Measurements from ENCODE around the gene LGALS3. TPM values are rescaled to one million over a fixed set of nuclear protein-coding genes. Genes with fewer than 3 reads are reported as not detected.
"Not testable (repeated sequence)": the region's sequence is repeated elsewhere in the genome, so short reads cannot be mapped to it uniquely, and the experiment has no call there.

LGALS3 gene
- total RNA-seq (100 to 1,000 TPM; 119 to 302 (median 168) TPM), polyA plus RNA-seq (100 to 1,000 TPM; 288 to 308 TPM)
- long read RNA-seq, donor 1, transcript LGALS3-201 (6 exons, 1,146 nt) = major isoform, 300 of 351 reads
- long read RNA-seq, donor 1, transcript LGALS3-207 (4 exons, 1,734 nt) = minor isoform, 6 of 351 reads
- long read RNA-seq, donor 1, partial matches to known transcripts = 9 of 351 reads
- long read RNA-seq, donor 1, other reads (novel, unspliced or antisense) = 36 of 351 reads
- long read RNA-seq, donor 2, transcript LGALS3-201 (6 exons, 1,146 nt) = major isoform, 242 of 284 reads
- long read RNA-seq, donor 2, transcript LGALS3-207 (4 exons, 1,734 nt) = minor isoform, 5 of 284 reads
- long read RNA-seq, donor 2, partial matches to known transcripts = 17 of 284 reads
- long read RNA-seq, donor 2, other reads (novel, unspliced or antisense) = 20 of 284 reads
- long read RNA-seq, donor 3, transcript LGALS3-201 (6 exons, 1,146 nt) = major isoform, 105 of 121 reads
- long read RNA-seq, donor 3, partial matches to known transcripts = 1 of 121 reads
- long read RNA-seq, donor 3, other reads (novel, unspliced or antisense) = 11 of 121 reads

DNA sequence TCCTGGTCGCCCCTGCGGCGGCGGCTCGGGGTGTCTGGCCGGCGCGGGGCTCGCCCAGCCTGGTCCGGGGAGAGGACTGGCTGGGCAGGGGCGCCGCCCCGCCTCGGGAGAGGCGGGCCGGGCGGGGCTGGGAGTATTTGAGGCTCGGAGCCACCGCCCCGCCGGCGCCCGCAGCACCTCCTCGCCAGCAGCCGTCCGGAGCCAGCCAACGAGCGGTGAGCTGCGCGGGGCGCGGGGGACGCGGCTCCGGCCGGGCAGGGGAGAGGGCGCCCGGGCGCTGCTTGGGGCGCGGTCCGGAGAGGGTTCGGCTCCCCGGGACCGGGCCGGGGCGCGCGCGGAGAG, at the start of gene LGALS3:
Gene LGALS3, plus strand, starts transcription at position 167 of the 342 bp plus-strand sequence. CDS start 8,122 bp downstream, outside the sequence.
- DNase-seq (peak; percentile 78 to 85), ATAC-seq (peak; percentile 80 to 94 (median 90))
- Histone ChIP-seq H3K27ac (peak within 1 kb of the TSS; percentile 93 to 99 (median 97)), H3K36me3 (peaks cover 0 to 17% (median 0%) of the 10 kb centered on the region in 9 donors), H3K4me3 (peak within 1 kb of the TSS; percentile 67 to 96 (median 87)), H3K27me3 (no peaks in the 10 kb centered on the region), H3K4me1 (peaks cover 0 to 85% (median 46%) of the 10 kb centered on the region in 9 donors), H3K9me3 (no peaks in the 10 kb centered on the region)
- 0% methylated on average over 37 to 50 of the region's 50 CpGs for WGBS, 2 donors
- TF ChIP-seq, protein P1, sequence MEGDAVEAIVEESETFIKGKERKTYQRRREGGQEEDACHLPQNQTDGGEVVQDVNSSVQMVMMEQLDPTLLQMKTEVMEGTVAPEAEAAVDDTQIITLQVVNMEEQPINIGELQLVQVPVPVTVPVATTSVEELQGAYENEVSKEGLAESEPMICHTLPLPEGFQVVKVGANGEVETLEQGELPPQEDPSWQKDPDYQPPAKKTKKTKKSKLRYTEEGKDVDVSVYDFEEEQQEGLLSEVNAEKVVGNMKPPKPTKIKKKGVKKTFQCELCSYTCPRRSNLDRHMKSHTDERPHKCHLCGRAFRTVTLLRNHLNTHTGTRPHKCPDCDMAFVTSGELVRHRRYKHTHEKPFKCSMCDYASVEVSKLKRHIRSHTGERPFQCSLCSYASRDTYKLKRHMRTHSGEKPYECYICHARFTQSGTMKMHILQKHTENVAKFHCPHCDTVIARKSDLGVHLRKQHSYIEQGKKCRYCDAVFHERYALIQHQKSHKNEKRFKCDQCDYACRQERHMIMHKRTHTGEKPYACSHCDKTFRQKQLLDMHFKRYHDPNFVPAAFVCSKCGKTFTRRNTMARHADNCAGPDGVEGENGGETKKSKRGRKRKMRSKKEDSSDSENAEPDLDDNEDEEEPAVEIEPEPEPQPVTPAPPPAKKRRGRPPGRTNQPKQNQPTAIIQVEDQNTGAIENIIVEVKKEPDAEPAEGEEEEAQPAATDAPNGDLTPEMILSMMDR (IDR thresholded peaks at IDR 0.05) = no peak
- intact Hi-C loops (cut with DNase I) = loop anchor here in 1 of 10 donors (5.0 kb wide), 1 partner anchor 37 kb away; no protein-coding TSS in a partner anchor

DNA sequence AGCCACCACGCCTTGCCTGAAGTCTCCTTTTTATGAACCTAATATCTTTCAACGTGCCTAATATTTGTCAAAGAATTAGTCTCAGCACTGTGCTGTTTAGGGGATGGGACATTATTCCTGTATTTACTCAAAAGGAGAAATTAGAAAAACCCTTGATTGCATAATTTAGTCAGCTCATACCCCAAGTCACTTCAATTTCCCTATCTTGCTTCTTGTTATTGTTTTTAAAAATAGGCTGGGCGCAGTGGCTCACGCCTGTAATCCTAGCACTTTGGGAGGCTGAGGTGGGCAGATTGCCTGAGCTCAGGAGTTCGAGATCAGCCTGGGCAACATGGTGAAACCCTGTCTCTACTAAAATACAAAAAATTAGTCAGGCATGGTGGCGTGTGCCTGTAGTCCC, 49.1 kb upstream of the LGALS3 start:
- intact Hi-C loops (cut with DNase I); H3K27me3 ChIP-seq; H3K9me3 ChIP-seq; ATAC-seq; H3K4me3 ChIP-seq; DNase-seq; H3K27ac ChIP-seq; H3K36me3 ChIP-seq: not testable (repeated sequence)
- peaks cover 0 to 12% (median 4%) of the 10 kb centered on the region in 9 donors for H3K4me1 ChIP-seq
- WGBS, 2 donors = 88 to 91% methylated on average over 6 of the region's 6 CpGs

DNA sequence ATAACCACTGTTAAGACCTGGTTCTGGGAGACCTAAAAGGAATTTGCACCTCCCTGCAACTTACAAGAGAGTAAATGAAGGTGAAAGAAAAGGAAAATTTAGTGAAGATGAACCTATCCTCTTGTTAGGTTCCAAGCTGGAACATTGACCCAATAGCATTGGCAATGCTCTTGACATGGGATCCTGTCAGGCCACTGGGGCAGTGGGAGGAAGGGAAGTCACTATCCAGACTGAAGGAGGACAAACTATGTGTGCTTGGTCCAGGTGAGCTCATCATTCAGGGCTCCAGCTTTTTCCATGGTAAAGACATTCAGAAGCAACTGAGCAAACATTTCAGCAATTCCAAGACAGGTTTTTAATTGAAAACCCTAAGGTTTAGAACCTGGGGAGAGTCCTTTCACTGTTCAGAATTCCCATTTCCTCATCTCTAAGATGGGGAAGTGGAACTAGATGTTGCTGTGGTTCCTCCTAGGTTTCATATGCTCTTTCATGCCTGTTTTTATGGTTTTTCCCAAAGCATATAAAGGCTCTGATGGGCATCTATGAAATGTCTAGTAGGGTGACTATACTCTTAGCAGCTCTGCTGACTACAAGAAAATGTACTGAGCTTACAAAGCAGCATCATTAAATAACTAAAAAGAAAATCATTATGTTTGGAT, 44.5 kb upstream of the LGALS3 start:
- no peak for DNase-seq
- peaks cover 0 to 8% (median 3%) of the 10 kb centered on the region in 9 donors for H3K4me1 ChIP-seq
- intact Hi-C loops (cut with DNase I) = loop anchor here in 2 of 10 donors (5.0 kb wide), 1 partner anchor 78 kb away; no protein-coding TSS in a partner anchor
- no peaks in the 10 kb centered on the region for H3K9me3 ChIP-seq
- H3K27ac ChIP-seq = no peak overlapping the region
- TF ChIP-seq, protein P1 (IDR thresholded peaks at IDR 0.05) = no peak
- H3K36me3 ChIP-seq = no peaks in the 10 kb centered on the region
- no peak overlapping the region for H3K4me3 ChIP-seq
- ATAC-seq = no peak
- H3K27me3 ChIP-seq = no peaks in the 10 kb centered on the region

DNA sequence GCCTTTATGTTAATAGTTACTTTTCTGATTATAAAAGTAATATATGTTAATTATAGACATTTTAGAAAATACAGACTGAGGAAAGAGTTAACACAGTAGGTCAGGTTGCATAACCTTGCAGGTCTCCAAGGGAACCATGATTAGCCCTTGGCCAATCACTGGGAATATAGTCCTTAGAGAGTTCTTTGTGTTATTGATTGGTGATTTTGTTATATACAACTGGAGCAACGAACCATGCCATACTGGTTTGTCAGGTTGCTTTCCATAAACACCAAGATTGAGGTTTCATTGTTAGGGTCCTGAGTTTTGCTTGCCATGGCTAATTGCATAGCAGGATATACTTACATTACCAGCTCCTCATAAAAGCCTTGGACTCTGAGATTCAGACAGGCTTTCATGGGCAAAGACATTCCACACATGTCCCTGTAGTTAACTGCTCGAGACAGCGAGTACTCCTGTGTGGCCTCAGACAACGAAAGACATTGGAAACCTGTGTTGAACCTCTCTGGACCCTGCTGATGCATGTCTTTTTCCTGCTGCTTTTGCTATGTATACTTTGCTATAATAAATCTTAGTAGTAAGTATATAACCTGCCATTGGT, 43.9 kb upstream of the LGALS3 start:
- intact Hi-C loops (cut with DNase I) = loop anchor here in 2 of 10 donors (5.0 kb wide), 1 partner anchor 77 kb away; no protein-coding TSS in a partner anchor
- Histone ChIP-seq H3K27ac (no peak overlapping the region), H3K4me3 (no peak overlapping the region), H3K27me3 (no peaks in the 10 kb centered on the region), H3K4me1 (peaks cover 0 to 13% (median 3%) of the 10 kb centered on the region in 9 donors), H3K9me3 (no peaks in the 10 kb centered on the region), H3K36me3 (no peaks in the 10 kb centered on the region)
- ATAC-seq = no peak
- DNase-seq = no peak
- WGBS, 2 donors = 80 to 84% methylated on average over 4 of the region's 4 CpGs
- TF ChIP-seq, protein P1 (IDR thresholded peaks at IDR 0.05) = no peak

All from heart right ventricle (tissue), 16 donors.